Measurements from ENCODE around the gene SACM1L. TPM values are rescaled to one million over a fixed set of nuclear protein-coding genes. Genes with fewer than 3 reads are reported as not detected.

Gene SACM1L
- total RNA-seq, 2 donors from 2014 or later: 25.1 to 49.5 TPM

DNA sequence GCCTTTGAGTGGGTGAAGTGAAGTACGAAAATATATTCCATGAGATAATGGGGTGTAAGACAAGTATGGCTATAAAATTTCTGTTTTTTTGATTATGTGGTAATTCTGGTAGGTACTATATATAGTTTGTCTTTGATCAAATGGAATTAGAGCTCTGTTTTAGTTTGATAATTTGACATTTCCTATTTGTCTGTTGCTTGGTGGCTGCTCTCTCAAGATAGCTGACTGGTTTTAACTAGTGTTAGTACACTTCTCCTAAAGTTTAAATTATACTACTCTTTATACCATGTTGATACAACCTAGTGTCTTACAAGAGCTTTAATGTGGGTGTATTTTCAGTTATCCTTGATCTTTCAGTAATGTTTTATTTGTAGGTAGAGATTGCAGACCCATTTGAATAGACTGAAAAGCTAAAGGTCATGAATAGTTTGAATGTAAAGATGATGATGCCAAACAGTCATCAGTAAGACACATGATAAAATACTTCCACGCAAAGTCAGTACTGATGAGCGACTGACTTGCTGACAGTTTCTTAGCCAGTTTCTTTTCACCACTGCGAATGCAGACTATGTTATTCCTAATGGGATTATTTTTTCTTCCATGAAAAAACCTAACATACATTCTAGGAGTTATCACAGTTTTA is 15.2 kb downstream of the SACM1L start:
- H3K4me3 ChIP-seq: no peak overlapping the region

DNA sequence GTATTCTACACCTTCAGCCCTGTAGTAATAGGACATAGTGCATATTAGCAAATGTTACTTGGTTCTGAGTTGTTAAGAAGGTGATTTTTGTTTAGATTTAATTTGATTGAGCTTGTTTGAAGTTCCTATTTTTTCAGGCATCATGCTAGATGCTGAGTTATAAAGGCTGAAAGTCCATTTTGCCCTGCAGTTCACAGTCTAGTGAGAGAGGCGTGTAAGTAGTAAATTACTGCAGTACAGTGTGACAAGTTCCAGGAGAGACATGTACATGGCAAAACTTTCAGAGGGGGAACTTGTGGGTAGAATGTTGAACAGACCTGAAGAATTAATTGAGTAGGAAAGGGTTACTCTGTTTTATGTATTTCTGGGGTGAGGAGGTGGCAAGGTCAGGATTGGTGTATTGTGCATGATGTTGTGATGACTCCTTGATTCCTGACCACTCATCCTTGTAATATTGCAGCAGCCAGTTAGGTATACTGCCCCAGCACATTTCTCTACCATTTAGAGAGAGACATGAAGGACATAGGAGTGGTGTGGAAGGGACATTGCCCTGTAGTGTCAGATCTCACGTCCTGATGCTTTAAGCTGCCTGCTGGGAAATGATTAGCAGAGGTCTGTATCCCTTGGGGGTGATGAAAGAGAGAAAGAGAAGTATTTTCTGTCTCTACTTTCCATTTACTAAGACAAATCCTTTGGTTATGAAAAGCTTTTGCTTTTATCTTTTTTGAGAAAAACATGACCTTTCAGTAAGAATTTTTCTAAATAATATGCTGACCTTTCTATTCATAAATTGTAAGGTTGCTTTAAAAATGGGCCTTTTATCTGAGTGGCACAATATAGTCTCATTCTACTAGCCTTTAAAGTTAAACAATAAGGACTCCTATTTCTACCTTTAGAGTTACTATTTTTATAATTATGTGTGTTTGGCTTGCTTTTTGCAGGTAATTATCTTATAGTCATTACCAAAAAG is 16.9 kb downstream of the SACM1L start:
- ATAC-seq (no peak), DNase-seq (no peak)
- H3K9me3 ChIP-seq: no peaks in the 10 kb centered on the region
- peaks cover 0 to 22% of the 10 kb centered on the region in 2 donors for H3K36me3 ChIP-seq (replicated peaks in 1 of 2; ENCODE audit: insufficient read depth in 1 of 2, low read depth in 2 of 2)
- no peaks in the 10 kb centered on the region for H3K27me3 ChIP-seq
- H3K27ac ChIP-seq: no peak overlapping the region
- 91 to 95% methylated on average over 2 of the region's 2 CpGs for WGBS, 2 donors
- peaks cover 10% of the 10 kb centered on the region for H3K4me1 ChIP-seq
- TF ChIP-seq POLR2A (IDR thresholded peaks at IDR 0.05): no peak
- TF ChIP-seq, protein P1, sequence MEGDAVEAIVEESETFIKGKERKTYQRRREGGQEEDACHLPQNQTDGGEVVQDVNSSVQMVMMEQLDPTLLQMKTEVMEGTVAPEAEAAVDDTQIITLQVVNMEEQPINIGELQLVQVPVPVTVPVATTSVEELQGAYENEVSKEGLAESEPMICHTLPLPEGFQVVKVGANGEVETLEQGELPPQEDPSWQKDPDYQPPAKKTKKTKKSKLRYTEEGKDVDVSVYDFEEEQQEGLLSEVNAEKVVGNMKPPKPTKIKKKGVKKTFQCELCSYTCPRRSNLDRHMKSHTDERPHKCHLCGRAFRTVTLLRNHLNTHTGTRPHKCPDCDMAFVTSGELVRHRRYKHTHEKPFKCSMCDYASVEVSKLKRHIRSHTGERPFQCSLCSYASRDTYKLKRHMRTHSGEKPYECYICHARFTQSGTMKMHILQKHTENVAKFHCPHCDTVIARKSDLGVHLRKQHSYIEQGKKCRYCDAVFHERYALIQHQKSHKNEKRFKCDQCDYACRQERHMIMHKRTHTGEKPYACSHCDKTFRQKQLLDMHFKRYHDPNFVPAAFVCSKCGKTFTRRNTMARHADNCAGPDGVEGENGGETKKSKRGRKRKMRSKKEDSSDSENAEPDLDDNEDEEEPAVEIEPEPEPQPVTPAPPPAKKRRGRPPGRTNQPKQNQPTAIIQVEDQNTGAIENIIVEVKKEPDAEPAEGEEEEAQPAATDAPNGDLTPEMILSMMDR (IDR thresholded peaks at IDR 0.05): no peak
- intact Hi-C loops (cut with DNase I): no loop called here
- H3K4me3 ChIP-seq: no peak overlapping the region

More for the DNA sequence above, 15.2 kb downstream of the SACM1L start:
- peaks cover 0 to 20% of the 10 kb centered on the region in 2 donors for H3K36me3 ChIP-seq (replicated peaks in 1 of 2; ENCODE audit: insufficient read depth in 1 of 2, low read depth in 2 of 2)
- DNase-seq (no peak), ATAC-seq (no peak)
- TF ChIP-seq POLR2A (IDR thresholded peaks at IDR 0.05): no peak
- TF ChIP-seq, protein P1 (IDR thresholded peaks at IDR 0.05): no peak
- peaks cover 10% of the 10 kb centered on the region for H3K4me1 ChIP-seq
- no peaks in the 10 kb centered on the region for H3K9me3 ChIP-seq
- no peak overlapping the region for H3K27ac ChIP-seq
- no peaks in the 10 kb centered on the region for H3K27me3 ChIP-seq
- WGBS, 2 donors: 88 to 89% methylated on average over 4 of the region's 4 CpGs
- intact Hi-C loops (cut with DNase I): no loop called here

DNA sequence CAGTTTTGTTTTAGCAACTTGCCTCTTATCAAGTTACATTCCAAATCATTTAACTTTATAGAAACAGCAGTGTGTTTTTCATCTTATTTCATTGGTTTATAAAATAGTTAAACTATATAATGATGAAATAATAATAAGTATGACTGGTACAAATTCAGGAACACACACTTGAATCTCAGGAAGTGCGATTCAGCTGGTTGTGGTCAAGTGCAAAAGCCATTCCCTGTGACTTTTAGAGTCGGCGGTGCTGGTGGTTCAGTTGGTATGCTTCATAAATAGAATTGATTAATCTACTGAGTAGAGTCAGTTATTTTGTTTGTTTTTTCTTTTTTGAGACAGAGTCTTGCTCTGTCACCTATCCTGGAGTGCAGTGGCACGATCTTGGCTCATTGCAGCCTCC is 22.7 kb downstream of the SACM1L start:
- H3K27me3 ChIP-seq: no peaks in the 10 kb centered on the region
- no peaks in the 10 kb centered on the region for H3K4me1 ChIP-seq
- no peaks in the 10 kb centered on the region for H3K9me3 ChIP-seq
- no peak overlapping the region for H3K4me3 ChIP-seq
- intact Hi-C loops (cut with DNase I): no loop called here
- H3K27ac ChIP-seq: no peak overlapping the region
- 74 to 81% methylated on average over 4 of the region's 4 CpGs for WGBS, 2 donors
- no peak for ATAC-seq
- H3K36me3 ChIP-seq (replicated peaks in 1 of 2; ENCODE audit: insufficient read depth in 1 of 2, low read depth in 2 of 2): peaks cover 0 to 15% of the 10 kb centered on the region in 2 donors
- no peak for TF ChIP-seq POLR2A (IDR thresholded peaks at IDR 0.05)
- TF ChIP-seq, protein P1 (IDR thresholded peaks at IDR 0.05): no peak
- DNase-seq: no peak

DNA sequence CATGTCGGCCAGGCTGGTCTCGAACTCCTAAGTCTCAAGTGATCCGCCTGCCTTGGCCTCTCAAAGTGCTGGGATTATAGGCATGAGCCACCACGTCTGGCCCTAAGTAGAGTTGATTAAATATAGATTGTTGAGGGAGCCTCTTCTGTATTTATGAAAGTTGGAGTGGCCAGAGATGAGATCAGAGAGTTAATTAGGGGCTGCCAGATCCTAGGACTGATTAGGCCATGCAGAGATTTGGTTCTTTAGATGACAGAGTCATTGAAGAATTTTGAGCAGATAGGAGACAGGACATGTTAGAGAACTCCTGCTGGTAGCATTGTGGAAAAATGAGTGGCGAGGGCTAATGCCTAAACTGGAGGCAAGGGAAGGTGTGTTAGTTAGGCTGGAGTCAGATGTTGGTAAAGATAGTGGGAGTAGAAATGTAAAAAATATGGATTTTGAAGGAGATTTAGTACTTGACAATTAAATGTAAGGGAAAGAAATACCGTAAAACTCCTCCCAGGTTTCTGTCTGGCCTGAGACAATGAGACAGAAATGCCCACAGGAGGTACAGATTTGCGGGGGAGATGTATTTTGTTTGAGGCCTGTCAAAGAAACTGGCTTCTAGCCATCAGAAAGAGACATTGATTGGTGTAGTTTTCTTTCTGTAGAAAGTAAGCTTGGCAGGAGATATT is 23.4 kb downstream of the SACM1L start:
- WGBS, 2 donors: 88 to 90% methylated on average over 7 of the region's 7 CpGs
- Histone ChIP-seq H3K27me3 (no peaks in the 10 kb centered on the region), H3K36me3 (replicated peaks in 1 of 2; ENCODE audit: insufficient read depth in 1 of 2, low read depth in 2 of 2) (peaks cover 0 to 12% of the 10 kb centered on the region in 2 donors), H3K4me1 (no peaks in the 10 kb centered on the region), H3K4me3 (no peak overlapping the region), H3K9me3 (no peaks in the 10 kb centered on the region), H3K27ac (no peak overlapping the region)
- intact Hi-C loops (cut with DNase I): no loop called here
- TF ChIP-seq POLR2A (IDR thresholded peaks at IDR 0.05): no peak
- TF ChIP-seq, protein P1 (IDR thresholded peaks at IDR 0.05): no peak
- DNase-seq (no peak), ATAC-seq (no peak)

Measured in body of pancreas (tissue), 4 donors.